Middle frontal gyrus (tissue), 1 donor: ENCODE data around the gene MED8.

ENCODE experiments used
- DNase-seq: peaks from one replicate; pipeline ENCODE4 v3.0.0-alpha.2; 2015; ENCODE audit warnings: low spot score; ENCODE audit errors: extremely low spot score

The MED8 gene

GRCh38 chr1:43339584-43340232 lies 49.9 kb downstream of the MED8 start:
- DNase-seq, result no peak

GRCh38 chr1:43338001-43338400 lies 51.6 kb downstream of the MED8 start:
- DNase-seq, result no peak

DNA sequence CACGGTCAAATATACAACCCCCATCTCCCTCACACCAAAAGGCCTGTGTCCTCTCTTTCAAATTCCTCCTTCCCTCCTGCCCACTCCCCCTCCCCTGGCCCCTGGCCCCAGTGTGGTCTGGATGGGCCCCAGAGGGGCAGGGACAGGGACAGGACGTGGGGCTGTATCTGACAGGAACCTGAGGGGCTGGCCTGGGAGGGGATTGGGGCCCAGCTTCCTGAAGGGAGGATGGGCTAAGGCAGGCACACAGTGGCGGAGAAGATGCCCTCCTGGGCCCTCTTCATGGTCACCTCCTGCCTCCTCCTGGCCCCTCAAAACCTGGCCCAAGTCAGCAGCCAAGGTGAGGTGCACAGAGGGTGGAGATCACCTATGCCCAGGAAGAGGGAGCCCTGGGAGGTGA lies 52.0 kb downstream of the MED8 start, which contains the start of gene MPL:
Gene MPL, plus strand, starts transcription at position 231 of the 400 bp plus-strand sequence. Its CDS starts 31 bp downstream, at position 262.
- no peak for DNase-seq

DNA sequence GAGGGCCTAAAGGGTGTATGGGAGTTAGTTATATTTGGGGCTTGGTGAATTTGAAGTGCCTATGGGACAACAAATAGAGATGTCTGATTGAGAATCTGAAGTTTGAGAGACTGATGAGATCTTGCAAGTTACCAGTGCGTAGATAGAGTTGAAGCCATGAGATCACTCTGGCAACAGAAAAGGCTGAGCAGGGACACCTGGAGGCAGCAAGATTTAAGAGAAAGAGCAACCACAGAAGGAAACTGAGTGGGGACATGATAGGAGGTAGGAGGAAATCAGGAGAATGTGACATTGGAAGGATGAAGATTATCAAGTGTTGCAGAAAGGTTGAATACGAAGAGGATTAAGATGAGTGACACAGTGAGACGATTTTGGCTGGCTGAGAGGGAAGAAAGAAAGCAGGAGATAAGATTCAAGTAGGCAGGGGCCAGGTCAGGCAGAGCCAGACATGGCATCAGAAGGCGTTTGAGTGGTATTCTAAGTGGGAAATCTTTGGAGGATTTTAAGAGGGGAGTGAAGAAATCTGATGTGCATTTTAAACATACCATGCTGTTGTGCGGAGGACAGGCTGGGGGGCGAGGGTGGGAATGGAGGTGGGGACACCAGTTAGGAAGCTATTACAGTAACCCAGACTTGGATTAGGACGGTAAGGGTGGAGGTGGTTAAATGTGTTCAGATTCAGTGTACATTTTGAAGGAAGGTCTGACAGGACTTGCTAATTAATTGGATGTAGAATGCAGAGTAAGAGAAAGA lies 55.0 kb downstream of the MED8 start:
- no peak for DNase-seq
